CD14-positive monocyte (primary cell): ENCODE measurements around the gene DMBT1. TPM values are rescaled to one million over a fixed set of nuclear protein-coding genes. Genes with fewer than 3 reads are reported as not detected.

Experiments used
- DNase-seq, 3 donors: peaks; one replicate each; pipeline ENCODE4 v3.0.0-alpha.2; 2011 to 2022
- H2AFZ ChIP-seq: 2 replicates; pipeline ENCODE4 v1.6.0; 2012; ENCODE audit warnings: mild to moderate bottlenecking, low read depth, low read length, inconsistent platforms; ENCODE audit not compliant: insufficient read depth, poor library complexity, severe bottlenecking
- H3K27ac ChIP-seq, 2 donors: 1 replicate in 1 of 2; 2 replicates in 1 of 2; pipeline ENCODE4 v1.5.1; 2012 to 2013; ENCODE audit warnings: low read length in 2 of 2, control low read depth in 1 of 2, inconsistent platforms in 1 of 2, low read depth in 1 of 2, mild to moderate bottlenecking in 1 of 2
- H3K27me3 ChIP-seq, 2 donors: one replicate each; pipeline versions ENCODE4 v1.6.0 to v1.6.1; 2011 to 2013; ENCODE audit warnings: low read length in 2 of 2; ENCODE audit not compliant: control insufficient read depth in 2 of 2, insufficient read depth in 2 of 2
- H3K36me3 ChIP-seq, 2 donors: replicated peaks in 1 of 2; 1 replicate in 1 of 2; 2 replicates in 1 of 2; pipeline versions ENCODE4 v1.5.1 to v1.6.1; 2012 to 2013; ENCODE audit warnings: low read length in 2 of 2, control low read depth in 1 of 2, inconsistent platforms in 1 of 2, mild to moderate bottlenecking in 1 of 2; ENCODE audit not compliant: insufficient read depth in 2 of 2, control insufficient read depth in 1 of 2
- H3K4me1 ChIP-seq, 2 donors: 1 replicate in 1 of 2; 2 replicates in 1 of 2; pipeline versions ENCODE4 v1.5.1 to v1.6.1; 2012 to 2013; ENCODE audit warnings: low read length in 2 of 2, control low read depth in 1 of 2, inconsistent platforms in 1 of 2, mild to moderate bottlenecking in 1 of 2, moderate library complexity in 1 of 2; ENCODE audit not compliant: insufficient read depth in 2 of 2, control insufficient read depth in 1 of 2
- H3K4me2 ChIP-seq: replicated peaks from 2 replicates; pipeline ENCODE3; 2012; ENCODE audit warnings: low read length, moderate library complexity, mild to moderate bottlenecking; ENCODE audit not compliant: poor library complexity, severe bottlenecking; ENCODE audit errors: extremely low read depth
- H3K4me3 ChIP-seq, 3 experiments: fragments of 200-600 bp in 1 of 3; sonication (generic) in 1 of 3; replicated peaks in 1 of 3; 1 replicate in 2 of 3; 2 replicates in 1 of 3; pipeline ENCODE4 v1.5.1; 2011 to 2013; ENCODE audit warnings: low read length in 3 of 3, mild to moderate bottlenecking in 3 of 3, control low read depth in 2 of 3, low read depth in 2 of 3, inconsistent platforms in 1 of 3, moderate library complexity in 1 of 3
- H3K79me2 ChIP-seq: 2 replicates; pipeline ENCODE4 v1.6.0; 2012; ENCODE audit warnings: mild to moderate bottlenecking, control low read depth, inconsistent platforms, low read length, moderate library complexity; ENCODE audit not compliant: insufficient read depth
- H3K9ac ChIP-seq: 2 replicates; pipeline ENCODE4 v1.6.0; 2017; ENCODE audit warnings: low read length, mild to moderate bottlenecking; ENCODE audit not compliant: insufficient read depth, poor library complexity, severe bottlenecking
- H3K9me3 ChIP-seq, 2 donors: replicated peaks in 1 of 2; 1 replicate in 1 of 2; 2 replicates in 1 of 2; pipeline versions ENCODE4 v1.5.1 to v1.6.1; 2012 to 2013; ENCODE audit warnings: low read length in 2 of 2, control low read depth in 1 of 2; ENCODE audit not compliant: control insufficient read depth in 1 of 2, insufficient read depth in 1 of 2
- H4K20me1 ChIP-seq: 2 replicates; pipeline ENCODE4 v1.6.0; 2012; ENCODE audit warnings: mild to moderate bottlenecking, low read length, control low read depth, moderate library complexity; ENCODE audit not compliant: insufficient read depth
- H3K27ac Mint-ChIP-seq, 7 donors: one replicate each; pipeline ENCODE4 v1.8.0; 2020; ENCODE audit warnings: mild to moderate bottlenecking in 7 of 7, mixed read lengths in 7 of 7, moderate library complexity in 6 of 7, inconsistent platforms in 2 of 7
- H3K27me3 Mint-ChIP-seq, 3 donors: one replicate each; pipeline ENCODE4 v1.8.0; 2021 to 2022; ENCODE audit warnings: low read depth in 3 of 3, mild to moderate bottlenecking in 3 of 3, mixed read lengths in 3 of 3, moderate library complexity in 3 of 3, inconsistent platforms in 1 of 3
- H3K36me3 Mint-ChIP-seq, 2 donors: one replicate each; pipeline ENCODE4 v1.8.0; 2020; ENCODE audit warnings: mixed read lengths in 2 of 2, inconsistent platforms in 1 of 2, mild to moderate bottlenecking in 1 of 2
- H3K4me1 Mint-ChIP-seq: one replicate; pipeline ENCODE4 v1.8.0; 2020; ENCODE audit warnings: mild to moderate bottlenecking, mixed read lengths
- H3K4me3 Mint-ChIP-seq, 2 donors: one replicate each; pipeline ENCODE4 v1.8.0; 2020; ENCODE audit warnings: mild to moderate bottlenecking in 2 of 2, mixed read lengths in 2 of 2, moderate library complexity in 1 of 2
- H3K9me3 Mint-ChIP-seq, 7 donors: one replicate each; pipeline ENCODE4 v1.8.0; 2020 to 2022; ENCODE audit warnings: mixed read lengths in 7 of 7, mild to moderate bottlenecking in 6 of 7, moderate library complexity in 6 of 7, inconsistent platforms in 2 of 7
- WGBS: methylation state at CpG from one replicate; pipeline ENCODE4 v1.1.5; 2013; ENCODE audit warnings: missing lambda C conversion rate; ENCODE audit not compliant: insufficient coverage; 5-methylcytosine and 5-hydroxymethylcytosine counted together
- intact Hi-C, 2 donors: fragments of 100-400 bp; cut with micrococcal nuclease; formaldehyde crosslinking; loops; one replicate each; pipeline versions ENCODE4 v1.15.0 to v1.15.1; 2023
- polyA plus RNA-seq, 3 donors: library from polyadenylated mRNA; depleted of rRNA in 1 of 3; unstranded in 2 of 3; stranded (reverse) in 1 of 3; fragments of 300-500 nt in 2 of 3; fragments of >200 nt in 1 of 3; fragmentation: Illumina TruSeq in 2 of 3; gene quantifications; 1 replicate in 2 of 3; 2 replicates in 1 of 3; pipeline ENCODE4 v1.2.3, GENCODE V29; 2012 to 2021
- TF ChIP-seq, protein P1 (sequence below): fragments of 200-600 bp; IDR thresholded peaks from one replicate; pipeline ENCODE4 v1.8.0; 2022; ENCODE audit warnings: antibody characterized with exemption, mild to moderate bottlenecking

DMBT1 gene
- polyA plus RNA-seq, 3 donors = not detected

DNA sequence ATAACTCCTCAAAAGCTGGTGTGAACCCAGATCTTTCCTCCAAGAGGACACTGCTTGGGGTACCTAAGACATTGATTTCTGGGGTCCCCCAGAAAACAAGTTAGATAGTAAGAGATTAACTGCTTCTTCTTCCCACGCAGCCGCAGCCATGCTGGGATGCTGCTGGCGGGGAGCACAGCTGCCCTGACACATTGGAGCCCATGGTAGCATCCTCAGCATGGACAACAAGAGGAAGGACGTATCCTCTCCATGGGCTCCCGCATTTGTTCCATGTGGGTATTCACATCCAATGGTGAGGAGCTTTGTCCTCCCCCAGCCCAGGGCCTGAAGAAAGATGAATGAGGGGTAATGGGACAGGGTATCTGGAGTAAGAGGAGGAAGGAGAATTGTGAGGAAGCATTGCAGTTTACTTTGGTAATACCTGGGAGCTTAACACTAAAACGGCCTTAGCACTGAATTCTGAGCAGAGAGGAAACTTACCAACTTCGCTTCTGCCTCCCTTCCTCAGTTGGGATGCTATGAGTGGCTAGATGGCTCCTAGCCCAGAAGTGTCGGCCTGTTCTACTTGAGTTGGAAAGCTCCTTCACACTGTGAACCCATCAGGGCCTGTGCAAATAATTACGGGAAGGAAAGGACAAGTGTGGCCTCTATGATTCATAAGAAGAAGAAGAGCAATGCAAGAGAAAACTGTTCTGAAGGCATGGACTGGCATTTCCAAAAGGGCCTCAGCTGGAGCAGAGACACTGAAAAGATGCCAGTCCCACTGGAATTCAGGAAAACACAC is 95.2 kb downstream of the DMBT1 start:
- Histone ChIP-seq H3K79me2 (no peaks in the 10 kb centered on the region), H4K20me1 (no peaks in the 10 kb centered on the region), H2AFZ (no peak overlapping the region), H3K36me3 (no peaks in the 10 kb centered on the region), H3K4me3 (no peak overlapping the region), H3K27ac (no peak overlapping the region), H3K4me1 (no peaks in the 10 kb centered on the region), H3K27me3 (no peaks in the 10 kb centered on the region), H3K4me2 (no peak overlapping the region), H3K9ac (no peak overlapping the region), H3K9me3 (no peaks in the 10 kb centered on the region)
- 94% methylated on average over 6 of the region's 9 CpGs for WGBS
- Mint-ChIP-seq H3K27ac (no peak overlapping the region), H3K36me3 (no peaks in the 10 kb centered on the region), H3K9me3 (no peaks in the 10 kb centered on the region), H3K4me3 (no peak overlapping the region), H3K27me3 (peaks cover 2 to 5% (median 4%) of the 10 kb centered on the region in 3 donors), H3K4me1 (no peaks in the 10 kb centered on the region)
- DNase-seq = no peak
- intact Hi-C loops = no loop called here
- TF ChIP-seq, protein P1, sequence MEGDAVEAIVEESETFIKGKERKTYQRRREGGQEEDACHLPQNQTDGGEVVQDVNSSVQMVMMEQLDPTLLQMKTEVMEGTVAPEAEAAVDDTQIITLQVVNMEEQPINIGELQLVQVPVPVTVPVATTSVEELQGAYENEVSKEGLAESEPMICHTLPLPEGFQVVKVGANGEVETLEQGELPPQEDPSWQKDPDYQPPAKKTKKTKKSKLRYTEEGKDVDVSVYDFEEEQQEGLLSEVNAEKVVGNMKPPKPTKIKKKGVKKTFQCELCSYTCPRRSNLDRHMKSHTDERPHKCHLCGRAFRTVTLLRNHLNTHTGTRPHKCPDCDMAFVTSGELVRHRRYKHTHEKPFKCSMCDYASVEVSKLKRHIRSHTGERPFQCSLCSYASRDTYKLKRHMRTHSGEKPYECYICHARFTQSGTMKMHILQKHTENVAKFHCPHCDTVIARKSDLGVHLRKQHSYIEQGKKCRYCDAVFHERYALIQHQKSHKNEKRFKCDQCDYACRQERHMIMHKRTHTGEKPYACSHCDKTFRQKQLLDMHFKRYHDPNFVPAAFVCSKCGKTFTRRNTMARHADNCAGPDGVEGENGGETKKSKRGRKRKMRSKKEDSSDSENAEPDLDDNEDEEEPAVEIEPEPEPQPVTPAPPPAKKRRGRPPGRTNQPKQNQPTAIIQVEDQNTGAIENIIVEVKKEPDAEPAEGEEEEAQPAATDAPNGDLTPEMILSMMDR = no peak

DNA sequence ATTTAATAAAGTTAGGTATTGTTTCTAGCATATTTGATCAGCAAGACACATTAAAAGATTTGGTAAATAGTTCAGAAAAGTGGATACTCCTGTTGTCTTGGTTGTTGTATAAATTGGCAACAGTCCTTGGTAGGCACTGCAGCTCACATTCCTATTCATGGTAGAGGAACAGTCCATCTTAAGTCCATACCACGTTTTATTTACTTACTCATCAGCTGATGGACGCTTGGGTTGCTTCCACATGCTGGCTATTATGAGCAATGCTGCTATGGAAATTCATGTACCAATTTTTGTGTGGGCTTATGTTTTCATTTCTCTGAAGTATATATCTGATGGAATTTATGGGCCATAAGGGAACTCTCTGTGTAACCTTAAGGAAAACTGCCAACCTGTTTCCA is 95.8 kb downstream of the DMBT1 start:
- Histone ChIP-seq H3K4me1 (no peaks in the 10 kb centered on the region), H4K20me1 (no peaks in the 10 kb centered on the region), H3K4me2 (no peak overlapping the region), H2AFZ (no peak overlapping the region), H3K9me3 (no peaks in the 10 kb centered on the region), H3K4me3 (no peak overlapping the region), H3K27me3 (no peaks in the 10 kb centered on the region), H3K9ac (no peak overlapping the region), H3K79me2 (no peaks in the 10 kb centered on the region), H3K27ac (no peak overlapping the region), H3K36me3 (no peaks in the 10 kb centered on the region)
- DNase-seq = no peak
- 80% methylated on average over 1 of the region's 2 CpGs for WGBS
- H3K36me3 Mint-ChIP-seq = no peaks in the 10 kb centered on the region
- no peaks in the 10 kb centered on the region for H3K9me3 Mint-ChIP-seq
- peaks cover 0 to 5% (median 2%) of the 10 kb centered on the region in 3 donors for H3K27me3 Mint-ChIP-seq
- TF ChIP-seq, protein P1 = no peak
- no peak overlapping the region for H3K4me3 Mint-ChIP-seq
- H3K4me1 Mint-ChIP-seq = no peaks in the 10 kb centered on the region
- intact Hi-C loops = no loop called here
- no peak overlapping the region for H3K27ac Mint-ChIP-seq
